ENCODE results near the gene DCLRE1B.

DCLRE1B gene

GRCh38 chr1:113928187-113928930 lies 23.2 kb downstream of the DCLRE1B start:
- no peak for DNase-seq (ENCODE audit: low read depth)

GRCh38 chr1:113928941-113929749 lies 24.0 kb downstream of the DCLRE1B start, which contains the start of gene HIPK1:
Gene HIPK1 (plus strand): TSS chr1:113929324.
- peak; percentile 83 for DNase-seq (ENCODE audit: low read depth)

GRCh38 chr1:113929750-113930498 lies 24.8 kb downstream of the DCLRE1B start:
- DNase-seq (ENCODE audit: low read depth), result peak; percentile 49

- DNase-seq (ENCODE audit: low read depth), result peak; percentile 46
Measured at GRCh38 chr1:113930499-113931161, 25.5 kb downstream of the DCLRE1B start.

- DNase-seq (ENCODE audit: low read depth), result no peak
Measured at GRCh38 chr1:113931451-113931851, 26.3 kb downstream of the DCLRE1B start.

- no peak for DNase-seq (ENCODE audit: low read depth)
Measured at GRCh38 chr1:113934006-113934405, 28.9 kb downstream of the DCLRE1B start.

- no peak for DNase-seq (ENCODE audit: low read depth)
Measured at GRCh38 chr1:113934511-113935055, 29.5 kb downstream of the DCLRE1B start.

GRCh38 chr1:113935176-113935575 lies 30.1 kb downstream of the DCLRE1B start:
- no peak for DNase-seq (ENCODE audit: low read depth)

- no peak for DNase-seq (ENCODE audit: low read depth)
Measured at GRCh38 chr1:113935970-113936369, 30.8 kb downstream of the DCLRE1B start.

GRCh38 chr1:113937146-113937545 lies 32.0 kb downstream of the DCLRE1B start:
- DNase-seq (ENCODE audit: low read depth), result no peak

- DNase-seq (ENCODE audit: low read depth), result no peak
Measured at GRCh38 chr1:113938192-113938591, 33.1 kb downstream of the DCLRE1B start.

- peak; percentile 24 for DNase-seq (ENCODE audit: low read depth)
Measured at GRCh38 chr1:113940365-113941244, 35.5 kb downstream of the DCLRE1B start.

- DNase-seq (ENCODE audit: low read depth), result no peak
Measured at GRCh38 chr1:113941245-113941559, 36.1 kb downstream of the DCLRE1B start.

- no peak for DNase-seq (ENCODE audit: low read depth)
Measured at GRCh38 chr1:113942527-113942926, 37.4 kb downstream of the DCLRE1B start.

GRCh38 chr1:113943028-113943811 lies 38.1 kb downstream of the DCLRE1B start:
- DNase-seq (ENCODE audit: low read depth), result no peak

GRCh38 chr1:113945329-113945728 lies 40.2 kb downstream of the DCLRE1B start:
- DNase-seq (ENCODE audit: low read depth), result no peak

- DNase-seq (ENCODE audit: low read depth), result no peak
Measured at GRCh38 chr1:113946112-113946511, 41.0 kb downstream of the DCLRE1B start.

- no peak for DNase-seq (ENCODE audit: low read depth)
Measured at GRCh38 chr1:113946678-113947387, 41.7 kb downstream of the DCLRE1B start.

GRCh38 chr1:113947388-113948107 lies 42.4 kb downstream of the DCLRE1B start:
- no peak for DNase-seq (ENCODE audit: low read depth)

Measured in stimulated activated CD8-positive, alpha-beta memory T cell treated with anti-CD3 and anti-CD28 coated beads, Interleukin-12 subunit alpha, Interleukin-12 subunit beta, amount 100 ng/mL, for 4 hours (primary cell).